ENCODE results near the gene TTC34. TPM values are rescaled to one million over a fixed set of nuclear protein-coding genes. Genes with fewer than 3 reads are reported as not detected.

TTC34 gene
- total RNA-seq, 4 donors from 2014 or later, result 0.04 to 0.19 (median 0.15) TPM; not detected in 1

DNA sequence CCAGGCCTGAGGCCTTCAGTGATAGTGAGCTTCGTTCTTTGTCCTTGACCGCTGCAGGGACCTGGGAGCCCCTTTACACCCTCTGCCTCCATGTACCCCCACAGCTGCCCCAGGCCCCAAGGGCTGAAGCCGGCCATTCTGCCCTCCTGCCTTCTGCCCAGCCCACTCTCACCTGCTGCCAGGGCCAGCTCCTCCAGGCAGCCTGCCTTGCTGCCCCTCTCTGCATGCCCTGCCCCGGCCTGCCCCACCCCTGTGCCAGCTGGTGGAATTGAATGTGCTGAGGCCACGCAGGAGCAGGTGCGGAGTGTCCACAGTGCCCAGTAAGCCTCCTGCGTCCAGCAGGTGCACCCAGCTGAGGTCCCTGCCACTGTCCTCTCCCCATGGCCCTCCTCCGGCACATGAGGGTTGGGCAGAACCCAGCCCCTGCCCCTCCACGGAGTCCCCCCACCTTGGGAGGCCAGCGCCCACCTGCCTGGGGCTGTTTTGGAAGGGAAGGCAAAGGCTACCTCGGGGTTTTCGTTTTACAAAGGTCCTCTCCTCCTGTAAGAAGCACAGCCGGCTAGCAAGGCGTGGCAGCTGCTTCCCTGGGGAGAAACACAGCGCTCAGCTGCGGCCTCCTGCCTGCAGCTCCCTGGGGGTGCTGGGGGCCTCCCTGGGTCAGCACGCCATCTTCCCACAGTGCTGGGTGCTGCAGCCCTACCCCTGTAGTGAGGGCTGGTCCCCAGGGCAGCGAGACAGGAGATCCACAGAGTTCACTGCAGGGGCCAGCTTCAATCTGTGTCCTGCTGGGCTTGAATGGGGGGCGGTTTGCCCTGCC, 189.7 kb downstream of the TTC34 start:
- peaks cover 0 to 14% (median 7%) of the 10 kb centered on the region in 3 donors for H3K9me3 ChIP-seq
- no peak for DNase-seq
- H3K4me1 ChIP-seq, result peaks cover 0 to 24% (median 0%) of the 10 kb centered on the region in 3 donors
- H3K27ac ChIP-seq, result no peak overlapping the region
- no peaks in the 10 kb centered on the region for H3K36me3 ChIP-seq
- peaks cover 0 to 56% (median 0%) of the 10 kb centered on the region in 4 donors for H3K27me3 ChIP-seq
- no peak for TF ChIP-seq POLR2A (IDR thresholded peaks at IDR 0.05)
- TF ChIP-seq, protein P1, sequence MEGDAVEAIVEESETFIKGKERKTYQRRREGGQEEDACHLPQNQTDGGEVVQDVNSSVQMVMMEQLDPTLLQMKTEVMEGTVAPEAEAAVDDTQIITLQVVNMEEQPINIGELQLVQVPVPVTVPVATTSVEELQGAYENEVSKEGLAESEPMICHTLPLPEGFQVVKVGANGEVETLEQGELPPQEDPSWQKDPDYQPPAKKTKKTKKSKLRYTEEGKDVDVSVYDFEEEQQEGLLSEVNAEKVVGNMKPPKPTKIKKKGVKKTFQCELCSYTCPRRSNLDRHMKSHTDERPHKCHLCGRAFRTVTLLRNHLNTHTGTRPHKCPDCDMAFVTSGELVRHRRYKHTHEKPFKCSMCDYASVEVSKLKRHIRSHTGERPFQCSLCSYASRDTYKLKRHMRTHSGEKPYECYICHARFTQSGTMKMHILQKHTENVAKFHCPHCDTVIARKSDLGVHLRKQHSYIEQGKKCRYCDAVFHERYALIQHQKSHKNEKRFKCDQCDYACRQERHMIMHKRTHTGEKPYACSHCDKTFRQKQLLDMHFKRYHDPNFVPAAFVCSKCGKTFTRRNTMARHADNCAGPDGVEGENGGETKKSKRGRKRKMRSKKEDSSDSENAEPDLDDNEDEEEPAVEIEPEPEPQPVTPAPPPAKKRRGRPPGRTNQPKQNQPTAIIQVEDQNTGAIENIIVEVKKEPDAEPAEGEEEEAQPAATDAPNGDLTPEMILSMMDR (IDR thresholded peaks at IDR 0.05), result no peak
- intact Hi-C loops (cut with DNase I), result no loop called here
- WGBS, 2 donors, result 75 to 86% methylated on average over 1 to 2 of the region's 19 CpGs
- H3K4me3 ChIP-seq, result no peak overlapping the region

DNA sequence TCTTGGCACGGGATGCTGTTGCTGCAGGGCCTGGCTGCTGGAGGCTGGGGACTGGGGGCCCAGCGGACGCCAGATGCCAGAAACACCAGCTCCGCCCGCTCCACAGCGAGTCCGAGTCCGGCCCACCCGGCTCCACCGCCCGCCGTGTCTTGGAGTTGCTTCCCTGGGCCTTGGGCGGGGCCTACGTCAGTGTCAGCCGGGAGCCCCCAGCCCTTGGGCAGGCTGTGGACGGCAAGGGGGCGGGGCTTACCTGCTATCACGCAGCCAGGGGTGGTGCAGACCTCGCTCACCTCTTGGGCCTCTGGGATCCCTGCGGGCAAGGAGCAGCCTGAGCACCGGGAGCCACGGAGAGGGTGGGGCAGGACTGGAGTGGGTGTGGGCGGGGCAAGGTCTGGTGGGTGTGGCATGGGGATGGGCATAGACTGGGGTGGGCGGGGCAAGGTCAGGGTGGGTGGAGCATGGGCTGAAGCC, 190.4 kb downstream of the TTC34 start:
- Histone ChIP-seq H3K9me3 (peaks cover 0 to 14% (median 7%) of the 10 kb centered on the region in 3 donors), H3K36me3 (no peaks in the 10 kb centered on the region), H3K4me1 (peaks cover 0 to 24% (median 0%) of the 10 kb centered on the region in 3 donors), H3K27me3 (peaks cover 0 to 54% (median 0%) of the 10 kb centered on the region in 4 donors), H3K4me3 (peak overlapping the region in 2 of 4 donors; percentile 3 to 15), H3K27ac (no peak overlapping the region)
- TF ChIP-seq POLR2A (IDR thresholded peaks at IDR 0.05), result no peak
- TF ChIP-seq, protein P1 (IDR thresholded peaks at IDR 0.05), result no peak
- intact Hi-C loops (cut with DNase I), result no loop called here
- DNase-seq, result no peak
- 10 to 25% methylated on average over 4 to 12 of the region's 24 CpGs for WGBS, 2 donors

DNA sequence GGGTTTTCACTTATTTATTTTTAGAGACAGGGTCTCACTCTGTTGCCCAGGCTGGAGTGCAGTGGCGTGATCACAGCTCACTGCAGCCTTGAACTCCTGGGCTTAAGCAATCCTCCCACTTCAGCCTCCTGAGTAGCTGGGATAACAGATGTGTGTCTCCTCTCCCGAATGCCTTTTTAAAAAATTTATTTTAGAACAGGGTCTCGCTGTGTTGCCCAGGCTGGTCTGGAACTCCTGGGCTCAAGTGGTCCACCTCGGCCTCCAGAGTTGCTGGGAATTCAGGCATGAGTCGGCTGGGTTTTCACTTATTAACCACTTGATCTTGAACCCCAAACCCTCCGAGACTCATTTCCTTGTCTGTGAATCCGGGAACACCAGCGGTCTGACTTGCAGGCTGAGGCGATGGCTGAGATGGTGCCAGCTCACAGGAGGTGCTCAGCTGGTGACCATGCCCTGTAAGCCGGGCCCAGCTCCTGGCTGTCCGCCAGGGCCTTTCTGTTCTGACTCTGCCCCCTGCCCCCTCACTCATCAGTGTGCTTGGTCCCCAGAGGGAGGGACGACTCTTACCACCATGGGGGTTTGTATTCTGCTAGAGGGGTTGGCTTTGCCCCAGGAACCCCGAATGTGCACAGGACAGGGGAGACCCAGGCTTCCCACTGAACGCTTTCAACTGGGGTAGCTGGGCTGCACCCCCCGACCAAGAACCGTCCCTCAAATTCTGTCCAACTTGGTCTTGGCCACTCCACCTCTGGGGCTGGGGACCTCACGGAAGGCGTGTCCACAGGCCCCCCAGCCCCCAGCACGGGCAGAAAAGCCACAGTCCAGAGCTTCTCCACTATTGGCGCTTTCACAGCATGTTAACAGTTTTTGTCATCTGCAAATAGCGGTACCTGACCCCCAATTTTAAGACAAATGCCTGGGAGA, 191.2 kb downstream of the TTC34 start:
- peaks cover 0 to 24% (median 0%) of the 10 kb centered on the region in 3 donors for H3K4me1 ChIP-seq
- H3K36me3 ChIP-seq, result no peaks in the 10 kb centered on the region
- peaks cover 0 to 59% (median 0%) of the 10 kb centered on the region in 4 donors for H3K27me3 ChIP-seq
- no peak overlapping the region for H3K4me3 ChIP-seq
- intact Hi-C loops (cut with DNase I), result no loop called here
- no peak for DNase-seq
- TF ChIP-seq, protein P1 (IDR thresholded peaks at IDR 0.05), result no peak
- TF ChIP-seq POLR2A (IDR thresholded peaks at IDR 0.05), result no peak
- H3K27ac ChIP-seq, result no peak overlapping the region
- 66 to 68% methylated on average over 8 to 15 of the region's 21 CpGs for WGBS, 2 donors
- H3K9me3 ChIP-seq, result peaks cover 0 to 14% (median 3%) of the 10 kb centered on the region in 3 donors

GRCh38 chr1:2609319-2610035, 192.0 kb downstream of the TTC34 start:
- TF ChIP-seq, protein P1 (IDR thresholded peaks at IDR 0.05), result no peak
- TF ChIP-seq POLR2A (IDR thresholded peaks at IDR 0.05), result no peak
- Histone ChIP-seq H3K36me3 (no peaks in the 10 kb centered on the region), H3K27me3 (peaks cover 0 to 66% (median 0%) of the 10 kb centered on the region in 4 donors), H3K4me1 (peaks cover 0 to 24% (median 0%) of the 10 kb centered on the region in 3 donors), H3K9me3 (peaks cover 0 to 10% (median 3%) of the 10 kb centered on the region in 3 donors), H3K27ac (no peak overlapping the region), H3K4me3 (no peak overlapping the region)
- no peak for DNase-seq
- intact Hi-C loops (cut with DNase I), result no loop called here
- 74% methylated on average over 21 of the region's 34 CpGs; no CpG with 5 or more reads in 1 of the 2 donors for WGBS, 2 donors

All from esophagus squamous epithelium (tissue), 5 donors.